Neural progenitor cell (in vitro differentiated cells): ENCODE data around the gene CCDC102A.

Experiments used
- CTCF ChIP-seq: fragments of 200-600 bp; sonication (generic); IDR thresholded peaks from 2 replicates; pipeline ENCODE4 v1.5.1; 2017; ENCODE audit warnings: antibody characterized with exemption, mild to moderate bottlenecking
- EZH2 ChIP-seq: fragments of 200-600 bp; sonication (generic); IDR thresholded peaks from 2 replicates; pipeline ENCODE4 v1.6.1; 2017; ENCODE audit warnings: antibody characterized with exemption, mild to moderate bottlenecking, moderate library complexity
- EZH2phosphoT487 ChIP-seq: fragments of 200-600 bp; sonication (generic); IDR thresholded peaks from 2 replicates; pipeline ENCODE4 v1.6.1; 2017; ENCODE audit warnings: antibody characterized with exemption

DNA sequence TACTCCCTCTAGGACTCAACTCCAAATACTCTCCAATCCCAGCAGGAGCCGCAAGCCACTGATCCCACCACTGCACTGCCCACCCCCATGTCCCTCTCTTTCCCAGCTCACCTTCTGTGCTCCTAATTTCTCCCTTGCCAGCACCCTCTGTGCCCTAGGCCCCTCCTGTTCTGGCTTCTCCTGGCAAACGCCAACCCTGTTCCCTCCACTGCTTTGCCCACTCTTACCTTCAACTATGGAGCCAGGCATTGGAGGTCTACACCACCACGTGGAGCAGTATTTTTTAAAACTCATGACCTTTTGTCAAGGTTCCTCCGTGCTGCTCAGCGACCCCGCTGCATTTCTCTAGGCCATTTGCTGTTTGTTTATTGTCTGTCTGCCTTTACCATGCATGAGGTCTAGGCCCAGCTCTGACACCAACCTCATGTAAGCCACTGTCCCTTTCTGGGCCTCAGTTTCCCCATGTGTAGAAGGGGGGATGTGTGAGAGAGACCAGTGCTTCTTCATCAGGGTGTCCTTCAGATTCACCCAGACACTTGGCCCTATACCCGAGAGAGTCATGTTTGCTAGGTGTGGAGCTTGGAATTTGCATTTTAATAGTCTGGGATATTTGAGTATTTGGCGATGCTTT, 4.6 kb downstream of the CCDC102A start:
- TF ChIP-seq CTCF (no peak), EZH2 (no peak), EZH2phosphoT487 (no peak)
